ENCODE measurements around the gene POFUT1.

The POFUT1 gene

DNA sequence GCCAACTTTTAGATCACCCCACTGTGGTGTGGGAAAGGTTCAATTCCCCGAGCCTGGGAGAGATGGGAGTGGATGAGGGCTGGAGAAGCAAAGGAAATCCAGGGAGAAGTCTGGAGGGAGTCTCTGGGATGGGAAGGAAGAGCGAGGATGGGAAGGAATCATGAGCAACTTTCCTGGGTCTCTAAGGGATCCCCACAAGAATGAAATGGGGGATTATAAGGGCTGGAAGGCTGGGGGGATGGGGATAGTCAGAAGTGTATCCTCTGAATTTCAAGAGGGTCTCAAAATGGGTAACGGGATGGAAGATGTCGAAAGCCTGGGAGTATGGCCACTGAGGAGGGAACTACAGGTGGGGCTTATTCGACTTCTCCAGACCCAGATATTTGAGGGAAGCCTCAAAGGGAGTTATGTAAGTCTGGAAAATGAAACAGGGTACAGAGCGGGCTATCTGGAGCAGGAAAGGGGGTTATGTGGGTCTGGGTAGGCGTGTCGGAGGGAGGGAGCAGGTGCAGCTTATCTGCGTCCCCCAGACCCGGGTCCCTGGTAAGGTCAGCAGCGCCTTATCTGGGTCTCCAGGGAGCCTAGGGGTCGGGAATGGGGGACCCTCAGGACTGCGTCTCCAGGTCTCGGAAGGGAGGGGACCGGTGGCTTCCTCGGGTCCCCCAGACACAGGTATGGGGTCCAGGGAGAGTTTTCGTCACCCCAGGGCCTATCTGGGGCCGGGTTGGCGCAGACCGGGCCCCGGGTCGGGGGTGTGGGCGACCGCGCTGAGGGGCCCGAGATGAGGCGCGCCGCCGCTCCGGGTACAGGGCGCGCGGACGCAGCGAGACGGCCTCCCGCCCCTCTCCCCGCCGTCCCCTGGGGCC, 687 bp upstream of the POFUT1 start:
- DNase-seq (ENCODE audit: low read depth) = no peak

GRCh38 chr20:32208499-32209154, 947 bp downstream of the POFUT1 start:
- DNase-seq (ENCODE audit: low read depth) = no peak

GRCh38 chr20:32209850-32210605, 2.3 kb downstream of the POFUT1 start:
- no peak for DNase-seq (ENCODE audit: low read depth)

- DNase-seq (ENCODE audit: low read depth) = no peak
These were observed 6.2 kb downstream of the POFUT1 start for GRCh38 chr20:32213870-32214269.

DNA sequence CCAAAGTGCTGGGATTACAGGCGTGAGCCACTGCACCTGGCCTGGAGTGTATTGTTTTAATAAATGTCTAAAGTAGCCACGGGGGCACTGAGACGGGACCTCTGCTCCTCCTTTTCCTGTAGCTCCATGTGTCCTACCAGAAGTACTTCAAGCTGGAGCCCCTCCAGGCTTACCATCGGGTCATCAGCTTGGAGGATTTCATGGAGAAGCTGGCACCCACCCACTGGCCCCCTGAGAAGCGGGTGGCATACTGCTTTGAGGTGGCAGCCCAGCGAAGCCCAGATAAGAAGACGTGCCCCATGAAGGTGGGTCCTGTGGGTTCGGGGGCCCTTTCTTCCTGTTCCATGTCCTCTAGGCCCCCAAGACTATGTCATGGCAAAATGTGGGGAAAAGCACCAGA, 7.5 kb downstream of the POFUT1 start:
- no peak for DNase-seq (ENCODE audit: low read depth)

DNA sequence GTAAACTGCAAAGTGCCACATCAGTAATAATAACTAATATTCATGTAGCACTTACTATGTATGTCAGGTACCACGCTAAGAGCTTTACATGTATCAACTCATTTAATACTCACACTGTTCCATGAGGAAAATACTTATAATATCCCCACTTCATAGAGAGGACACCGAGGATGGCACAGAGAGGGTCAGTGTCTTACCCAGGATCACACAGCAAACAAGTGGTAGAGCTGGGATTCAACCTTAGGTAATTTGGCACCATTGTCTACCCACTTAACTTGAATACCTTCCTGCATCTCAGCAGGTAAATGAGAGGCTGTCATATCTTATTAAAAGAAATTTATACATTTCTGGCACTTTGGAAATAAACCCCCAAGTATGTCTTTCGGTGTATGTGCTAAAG, 8.0 kb downstream of the POFUT1 start:
- no peak for DNase-seq (ENCODE audit: low read depth)

DNA sequence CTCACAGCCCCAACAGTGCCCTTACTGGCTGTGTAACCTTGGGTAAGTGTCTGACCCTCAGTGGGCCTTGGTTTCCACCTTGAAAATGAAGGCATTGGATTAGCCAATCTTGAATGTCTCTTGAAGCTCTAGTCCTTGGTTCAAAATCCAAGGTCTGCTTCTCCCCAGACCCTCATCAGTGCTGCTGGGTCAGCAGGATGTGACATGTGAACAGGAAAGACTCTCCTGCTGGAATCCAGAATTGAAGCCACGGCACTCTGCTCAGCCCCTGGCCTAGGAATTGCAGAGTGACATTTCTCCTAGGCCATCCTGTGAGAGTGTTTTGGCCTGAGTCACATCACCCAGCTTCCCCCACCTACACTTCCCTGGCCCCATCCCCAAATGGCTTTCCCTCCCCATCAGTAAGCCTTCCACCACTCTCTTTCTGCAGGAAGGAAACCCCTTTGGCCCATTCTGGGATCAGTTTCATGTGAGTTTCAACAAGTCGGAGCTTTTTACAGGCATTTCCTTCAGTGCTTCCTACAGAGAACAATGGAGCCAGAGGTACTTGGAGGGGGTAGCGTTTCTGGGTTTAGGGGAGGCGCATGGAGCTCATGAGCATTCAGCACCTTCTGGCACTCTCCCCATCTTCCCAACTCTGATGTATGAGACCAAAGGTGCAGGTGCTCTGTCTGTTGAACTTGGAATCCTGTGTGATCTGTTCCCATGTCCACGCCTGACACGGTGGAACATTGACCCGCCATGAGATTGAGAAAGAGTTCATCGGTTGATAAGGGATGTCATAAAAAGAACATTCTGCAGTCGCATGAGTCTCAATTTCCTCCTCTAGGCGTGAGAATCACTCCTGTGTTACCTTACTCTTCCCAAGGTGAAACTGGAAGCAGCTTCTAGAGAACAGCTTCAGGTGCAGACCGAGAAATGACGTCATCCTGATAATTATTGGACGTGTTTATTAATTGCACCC, 8.8 kb downstream of the POFUT1 start:
- no peak for DNase-seq (ENCODE audit: low read depth)

DNA sequence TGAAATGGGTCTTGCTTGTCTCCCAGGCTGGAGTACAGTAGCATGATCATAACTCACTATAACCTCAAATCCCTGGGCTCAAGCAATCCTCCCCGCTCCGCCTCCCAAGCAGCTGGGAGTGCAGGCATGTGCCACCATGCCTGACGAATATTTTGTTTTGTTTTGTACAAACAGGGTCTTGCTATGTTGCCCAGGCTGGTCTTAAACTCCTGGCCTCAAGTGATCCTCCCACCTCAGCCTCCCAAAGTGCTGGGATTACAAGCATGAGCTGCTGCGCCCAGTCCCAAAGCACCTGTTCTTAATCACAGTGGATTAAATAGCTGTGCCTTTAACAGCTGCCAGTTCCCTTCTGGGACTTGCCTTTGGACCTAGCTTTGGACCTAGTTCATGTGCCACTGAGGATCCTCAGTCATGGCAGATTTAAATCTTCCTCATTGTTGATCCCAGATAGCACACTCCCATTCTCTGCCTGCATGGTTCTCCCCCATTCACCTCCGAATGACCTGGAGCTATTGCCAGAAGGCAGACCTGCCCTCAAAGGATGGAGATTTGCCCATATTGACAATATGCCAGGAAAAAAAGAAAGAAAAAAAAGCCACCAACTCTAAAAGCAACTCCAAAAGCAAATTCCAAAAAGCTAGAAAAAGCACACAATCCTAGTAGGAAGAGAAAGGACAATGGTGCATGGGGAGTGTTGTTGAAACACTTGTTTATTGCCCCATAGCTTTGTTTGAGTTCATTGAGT, 10.6 kb downstream of the POFUT1 start:
- DNase-seq (ENCODE audit: low read depth) = no peak

- no peak for DNase-seq (ENCODE audit: low read depth)
These were observed 16.8 kb downstream of the POFUT1 start for GRCh38 chr20:32224463-32224862.

DNA sequence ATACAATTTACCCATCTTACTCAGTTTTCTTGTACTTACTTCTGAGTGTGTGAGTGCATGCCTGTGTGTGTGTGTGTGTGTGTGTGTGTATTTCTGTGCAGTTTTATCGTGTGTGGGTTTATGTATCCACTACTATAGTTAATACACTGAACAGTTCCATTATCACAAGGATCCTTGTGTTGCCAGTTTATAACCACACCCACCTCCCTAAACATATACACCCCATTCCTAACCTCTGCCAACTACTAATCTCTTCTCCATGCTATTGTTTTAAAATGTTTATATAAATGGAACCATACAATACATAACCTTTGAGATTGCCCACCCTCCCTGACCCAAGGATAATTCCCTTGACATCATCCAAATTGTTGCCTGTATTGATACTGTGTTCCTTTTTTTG, 18.7 kb downstream of the POFUT1 start:
- no peak for DNase-seq (ENCODE audit: low read depth)

- DNase-seq (ENCODE audit: low read depth) = no peak
These were observed 19.6 kb downstream of the POFUT1 start for GRCh38 chr20:32227306-32227705.

DNA sequence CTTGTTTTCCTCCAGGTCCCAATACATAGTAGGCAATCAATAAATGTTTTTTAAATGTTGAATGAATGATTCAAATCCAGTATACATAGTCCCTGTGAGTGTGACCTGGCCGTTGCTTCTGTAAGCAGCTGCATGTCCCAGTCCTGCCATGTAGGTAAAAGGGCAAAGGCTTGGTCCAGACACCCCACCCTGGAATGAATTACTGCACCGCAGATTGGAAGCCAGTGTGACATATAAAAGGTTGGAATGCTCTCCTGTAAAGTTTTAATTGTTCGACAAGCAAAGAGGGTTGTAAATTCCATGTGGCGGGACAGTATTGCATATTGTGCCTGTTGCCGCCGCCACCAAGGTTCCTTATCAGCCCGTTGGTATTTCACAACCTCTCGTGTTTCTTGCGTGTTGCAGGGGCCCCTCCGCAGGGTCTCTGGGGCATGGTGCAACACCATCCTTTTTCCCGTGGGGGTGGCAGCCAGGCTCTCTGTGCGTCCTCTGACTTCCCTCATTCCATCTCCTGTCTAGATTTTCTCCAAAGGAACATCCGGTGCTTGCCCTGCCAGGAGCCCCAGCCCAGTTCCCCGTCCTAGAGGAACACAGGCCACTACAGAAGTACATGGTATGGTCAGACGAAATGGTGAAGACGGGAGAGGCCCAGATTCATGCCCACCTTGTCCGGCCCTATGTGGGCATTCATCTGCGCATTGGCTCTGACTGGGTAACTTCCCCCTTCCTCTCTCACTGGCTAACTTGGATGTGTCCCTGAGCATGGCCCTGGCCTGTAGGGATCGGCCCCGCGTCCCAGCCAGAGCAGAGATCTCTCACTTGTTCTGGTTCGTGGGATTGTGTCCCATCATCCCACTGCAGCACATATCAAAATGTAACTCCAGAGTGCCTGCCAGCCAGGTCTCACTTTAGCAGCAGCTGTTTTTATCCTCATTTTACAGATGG, 20.3 kb downstream of the POFUT1 start:
- DNase-seq (ENCODE audit: low read depth) = no peak

DNA sequence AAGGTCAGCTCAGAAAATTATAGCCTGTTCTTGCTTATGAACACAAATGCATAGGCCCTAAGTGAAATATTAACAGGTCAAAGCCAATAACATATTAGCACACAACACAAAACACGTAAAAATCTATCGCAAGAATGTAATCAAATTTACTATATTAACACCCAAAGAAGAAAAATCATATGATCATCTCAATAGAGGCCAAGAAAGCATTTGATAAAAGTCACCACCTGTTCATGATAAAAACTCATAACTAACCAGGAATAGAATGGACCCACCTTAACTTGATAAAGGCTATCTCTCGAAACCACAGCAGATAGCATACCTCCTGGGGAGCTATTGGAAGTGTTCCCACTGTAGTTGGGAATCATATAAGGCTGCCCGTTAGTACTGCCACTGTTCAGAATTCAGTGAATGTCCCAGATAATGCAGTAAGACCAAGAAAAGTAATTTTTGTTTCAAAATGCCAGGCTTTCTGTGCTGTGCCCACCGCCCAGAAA, 21.6 kb downstream of the POFUT1 start:
- DNase-seq (ENCODE audit: low read depth) = no peak

DNA sequence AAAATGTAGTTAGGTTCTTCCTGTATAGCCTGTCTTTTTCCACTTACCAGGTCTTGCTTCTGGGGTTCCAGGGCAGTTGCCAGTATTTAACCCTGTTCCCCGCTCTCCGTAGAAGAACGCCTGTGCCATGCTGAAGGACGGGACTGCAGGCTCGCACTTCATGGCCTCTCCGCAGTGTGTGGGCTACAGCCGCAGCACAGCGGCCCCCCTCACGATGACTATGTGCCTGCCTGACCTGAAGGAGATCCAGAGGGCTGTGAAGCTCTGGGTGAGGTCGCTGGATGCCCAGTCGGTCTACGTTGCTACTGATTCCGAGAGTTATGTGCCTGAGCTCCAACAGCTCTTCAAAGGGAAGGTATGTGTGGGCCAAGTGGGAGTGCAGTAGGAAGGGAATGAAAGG, 23.0 kb downstream of the POFUT1 start:
- no peak for DNase-seq (ENCODE audit: low read depth)

DNA sequence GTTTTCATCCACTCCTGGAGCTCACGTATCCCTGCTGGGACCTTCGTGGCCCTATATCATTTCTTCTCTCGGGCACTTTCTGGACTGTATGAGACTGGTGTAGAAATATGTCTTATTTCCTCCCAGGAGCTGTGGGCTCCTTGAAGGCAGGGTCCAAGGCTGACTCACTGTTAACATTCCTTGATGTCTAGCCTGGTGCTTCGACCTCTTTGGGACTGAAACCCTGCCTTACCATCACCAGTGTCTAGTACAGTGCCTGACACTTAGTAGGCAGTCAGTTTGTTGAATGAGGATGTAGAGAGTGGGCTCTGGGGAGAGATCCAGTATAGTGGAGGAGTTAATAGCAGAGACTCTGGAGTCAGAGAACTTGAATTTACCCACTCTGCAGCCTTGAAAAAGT, 23.6 kb downstream of the POFUT1 start:
- no peak for DNase-seq (ENCODE audit: low read depth)

- DNase-seq (ENCODE audit: low read depth) = no peak
These were observed 24.2 kb downstream of the POFUT1 start for GRCh38 chr20:32231847-32232246.

GRCh38 chr20:32232326-32232886, 24.7 kb downstream of the POFUT1 start:
- DNase-seq (ENCODE audit: low read depth) = no peak

DNA sequence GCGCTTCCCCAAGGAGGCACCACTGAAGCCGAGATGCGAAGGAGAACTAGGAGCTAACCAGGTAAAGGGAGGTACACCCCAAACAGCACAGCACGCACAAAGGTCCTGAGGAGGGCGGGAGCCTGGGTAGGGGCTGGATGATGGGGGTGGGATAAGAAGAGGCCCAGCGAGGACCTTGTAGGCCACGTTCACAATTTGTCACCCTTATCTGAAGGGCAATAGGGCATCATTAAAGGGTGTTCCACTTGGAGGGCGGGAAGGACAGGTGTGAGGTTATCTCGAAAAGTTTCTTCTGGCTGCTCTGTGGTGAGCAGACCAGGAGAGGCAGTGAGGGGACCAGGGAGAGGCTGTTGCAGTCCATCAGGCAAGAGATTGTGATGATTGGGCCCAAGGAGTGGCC, 25.6 kb downstream of the POFUT1 start:
- no peak for DNase-seq (ENCODE audit: low read depth)

GRCh38 chr20:32234135-32234808, 26.6 kb downstream of the POFUT1 start:
- no peak for DNase-seq (ENCODE audit: low read depth)
